ENCODE data around the gene CD53. TPM values are rescaled to one million over a fixed set of nuclear protein-coding genes. Genes with fewer than 3 reads are reported as not detected.

Gene CD53
- polyA plus RNA-seq, 1 donor = 19.2 TPM

DNA sequence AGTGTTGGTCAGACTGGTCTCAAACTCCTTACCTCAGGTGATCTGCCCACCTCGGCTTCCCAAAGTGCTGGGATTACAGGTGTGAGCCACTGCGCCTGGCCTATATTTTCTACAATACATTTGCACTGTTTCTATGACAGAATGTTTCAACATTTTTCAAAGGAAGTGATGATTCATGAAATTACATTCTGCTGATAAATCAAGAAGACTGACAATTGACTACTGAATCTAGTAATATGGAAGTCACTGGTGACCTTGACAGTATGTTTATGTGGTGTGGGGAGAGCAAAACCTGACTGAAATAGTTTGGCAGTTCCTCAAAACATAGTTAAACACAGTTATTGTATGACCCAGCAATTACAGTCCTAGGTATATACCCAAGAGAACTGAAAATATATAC is 72.7 kb downstream of the CD53 start:
- Histone ChIP-seq H3K27me3 (ENCODE audit: control insufficient read depth, insufficient read depth, low read length) (no peaks in the 10 kb centered on the region), H3K4me1 (ENCODE audit: control insufficient read depth, insufficient read depth, low read length) (no peaks in the 10 kb centered on the region), H3K27ac (ENCODE audit: low read length) (no peak overlapping the region), H3K9me3 (ENCODE audit: control insufficient read depth, low read depth, low read length) (peaks cover 4% of the 10 kb centered on the region), H3K4me3 (ENCODE audit: low read length) (no peak overlapping the region), H3K36me3 (ENCODE audit: control insufficient read depth, insufficient read depth, low read length) (peaks cover 11% of the 10 kb centered on the region)
- DNase-seq = no peak
- no CpG with 5 or more reads among the region's 2 CpGs for WGBS (ENCODE audit: insufficient coverage, low lambda C conversion rate)

DNA sequence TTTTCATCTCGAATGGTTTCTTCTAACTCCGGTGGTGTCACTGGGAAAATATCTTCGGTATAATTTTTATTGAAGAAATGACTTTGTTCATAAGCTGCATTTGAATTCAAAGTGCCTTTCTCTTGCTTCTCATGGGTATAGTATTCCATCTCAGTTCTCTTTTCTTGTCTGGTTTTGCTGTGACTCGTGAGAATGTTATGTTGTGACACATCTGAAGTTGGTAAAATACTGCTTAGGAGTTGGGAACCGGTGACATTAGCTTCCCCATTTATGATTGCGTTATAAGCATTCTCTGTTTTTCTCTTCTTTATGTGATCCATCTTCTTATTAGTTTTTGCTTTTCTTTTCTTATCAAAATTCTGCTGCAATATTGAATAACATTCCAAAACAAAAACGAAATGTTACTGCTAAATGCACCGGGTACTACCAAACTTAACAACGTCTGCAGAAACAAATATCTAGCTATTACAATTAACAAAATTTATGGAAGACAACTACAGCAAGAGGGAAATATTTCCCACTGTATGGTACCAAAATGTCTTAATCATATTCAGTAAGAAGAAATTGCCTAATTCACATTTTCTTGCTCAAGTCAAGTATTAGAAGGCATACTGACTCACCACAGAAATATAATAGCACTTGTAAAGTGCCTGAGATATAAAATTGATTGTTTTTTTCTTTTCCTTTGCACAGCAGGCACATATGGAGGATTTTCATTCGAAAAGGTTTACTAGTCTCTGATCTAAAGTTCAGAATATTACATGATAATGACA is 75.3 kb downstream of the CD53 start:
- Histone ChIP-seq H3K36me3 (ENCODE audit: control insufficient read depth, insufficient read depth, low read length) (peaks cover 22% of the 10 kb centered on the region), H3K4me3 (ENCODE audit: low read length) (no peak overlapping the region), H3K9me3 (ENCODE audit: control insufficient read depth, low read depth, low read length) (peaks cover 6% of the 10 kb centered on the region), H3K27me3 (ENCODE audit: control insufficient read depth, insufficient read depth, low read length) (no peaks in the 10 kb centered on the region), H3K27ac (ENCODE audit: low read length) (no peak overlapping the region), H3K4me1 (ENCODE audit: control insufficient read depth, insufficient read depth, low read length) (no peaks in the 10 kb centered on the region)
- WGBS (ENCODE audit: insufficient coverage, low lambda C conversion rate) = 100% methylated on average over 8 of the region's 10 CpGs
- DNase-seq = no peak

Other genes starting within 250 kb of the CD53 start
- gene KCNA3, start 198.2 kb upstream of the CD53 start, polyA plus RNA-seq = 0.37 TPM
- gene LRIF1, start 90.8 kb downstream of the CD53 start, polyA plus RNA-seq = 13.0 TPM

Data from large intestine (tissue), 3 donors.